CD1c-positive myeloid dendritic cell (primary cell): ENCODE results near the gene IWS1.
A peak's percentile ranks its signal among the peaks of the same experiment; 100 is the strongest.

Source experiments
- DNase-seq: peaks from one replicate; pipeline ENCODE4 v3.0.0-alpha.2; 2016; ENCODE audit errors: extremely low spot score

Gene IWS1

GRCh38 chr2:127498386-127498785 is 27.9 kb downstream of the IWS1 start:
- no peak for DNase-seq

- DNase-seq: no peak
Measured at GRCh38 chr2:127490283-127490682, 36.0 kb downstream of the IWS1 start.

GRCh38 chr2:127486247-127487058 is 39.8 kb downstream of the IWS1 start:
- DNase-seq: no peak

- no peak for DNase-seq
Measured at GRCh38 chr2:127485694-127486071, 40.6 kb downstream of the IWS1 start.

GRCh38 chr2:127485051-127485693 is 41.1 kb downstream of the IWS1 start:
- no peak for DNase-seq

GRCh38 chr2:127482031-127482430 is 44.3 kb downstream of the IWS1 start:
- no peak for DNase-seq

GRCh38 chr2:127479866-127480743 is 46.2 kb downstream of the IWS1 start:
- DNase-seq: no peak

- DNase-seq: peak; percentile 56
Measured at GRCh38 chr2:127479219-127479825, 47.0 kb downstream of the IWS1 start.

GRCh38 chr2:127475788-127476187 is 50.5 kb downstream of the IWS1 start:
- no peak for DNase-seq

- no peak for DNase-seq
Measured at GRCh38 chr2:127472268-127472667, 54.0 kb downstream of the IWS1 start.

GRCh38 chr2:127471286-127471988 is 54.9 kb downstream of the IWS1 start:
- DNase-seq: no peak

GRCh38 chr2:127469974-127470373 is 56.3 kb downstream of the IWS1 start:
- no peak for DNase-seq

- no peak for DNase-seq
Measured at GRCh38 chr2:127469051-127469450, 57.2 kb downstream of the IWS1 start.

GRCh38 chr2:127465258-127465657 is 61.0 kb downstream of the IWS1 start:
- DNase-seq: no peak

- DNase-seq: no peak
Measured at GRCh38 chr2:127464470-127465257, 61.6 kb downstream of the IWS1 start.

- DNase-seq: no peak
Measured at GRCh38 chr2:127463155-127463991, 62.9 kb downstream of the IWS1 start.

GRCh38 chr2:127462461-127462860 is 63.8 kb downstream of the IWS1 start:
- no peak for DNase-seq

- DNase-seq: no peak
Measured at GRCh38 chr2:127456960-127457359, 69.3 kb downstream of the IWS1 start.
